A673 (cell line): Measurements from ENCODE around the gene MPP4.

ENCODE experiments used
- CTCF ChIP-seq: fragments of 300-800, 200-600 bp; sonication (generic); conservative IDR thresholded peaks from 2 replicates; pipeline ENCODE4 v1.5.1; 2017; ENCODE audit warnings: low read depth, mild to moderate bottlenecking, antibody characterized with exemption, low read length, moderate library complexity, mixed read lengths
- EZH2 ChIP-seq: fragments of 200-600 bp; sonication (generic); IDR thresholded peaks from 2 replicates; pipeline ENCODE4 v1.6.1; 2017; ENCODE audit warnings: borderline replicate concordance, low read depth, mild to moderate bottlenecking, mixed read lengths, antibody characterized with exemption, low read length; ENCODE audit not compliant: poor library complexity, severe bottlenecking

DNA sequence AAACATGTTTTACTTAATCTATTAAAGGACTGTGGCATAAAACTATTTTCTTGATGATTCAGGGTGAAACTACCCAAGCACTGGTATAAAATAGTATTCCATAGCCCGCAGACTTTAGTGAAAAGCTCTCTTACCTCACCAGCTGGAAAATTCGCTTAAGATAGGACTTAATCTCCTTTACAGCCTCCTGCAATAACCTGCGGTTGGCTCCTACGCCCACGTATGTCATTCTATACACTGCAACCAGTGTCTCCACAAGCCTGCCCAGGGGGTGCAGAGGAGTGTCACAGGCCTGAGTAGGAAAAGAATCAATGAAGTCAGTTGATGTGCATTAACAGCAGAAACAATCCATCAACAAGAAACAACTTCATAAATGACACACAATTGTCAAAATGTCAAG is 11.3 kb upstream of the MPP4 start:
- TF ChIP-seq CTCF (no peak), EZH2 (no peak)
